ENCODE data around the gene LLGL2. TPM values are rescaled to one million over a fixed set of nuclear protein-coding genes. Genes with fewer than 3 reads are reported as not detected.

LLGL2 gene
- total RNA-seq, 1 donor from 2014 or later = 111 TPM

DNA sequence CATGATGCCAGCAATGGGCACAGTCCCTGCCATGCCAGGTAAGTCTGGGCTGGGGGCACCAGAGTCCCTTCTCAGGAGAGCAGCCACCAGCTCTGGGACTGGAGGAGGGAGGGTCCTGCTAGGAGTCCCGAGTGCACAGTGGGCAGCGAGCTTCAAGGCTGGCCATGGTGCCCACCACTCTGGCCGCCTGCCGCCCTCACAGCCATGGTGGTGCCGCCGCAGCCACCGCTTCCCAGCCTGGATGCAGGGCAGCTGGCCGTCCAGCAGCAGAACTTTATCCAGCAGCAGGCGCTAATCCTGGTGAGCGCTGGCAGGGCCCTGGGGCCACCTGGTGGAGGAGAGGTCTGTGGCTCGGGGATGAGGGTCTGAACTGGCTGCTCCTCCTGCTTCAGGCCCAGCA lies 89.8 kb downstream of the LLGL2 start:
- H3K4me1 ChIP-seq = no peaks in the 10 kb centered on the region
- no peaks in the 10 kb centered on the region for H3K9me3 ChIP-seq
- H3K27me3 ChIP-seq (ENCODE audit: low read depth) = no peaks in the 10 kb centered on the region
- peaks cover 97% of the 10 kb centered on the region for H3K36me3 ChIP-seq
- ATAC-seq = no peak
- intact Hi-C loops (cut with DNase I) = no loop called here
- no peak for DNase-seq
- no peak overlapping the region for H3K4me3 ChIP-seq
- H3K27ac ChIP-seq = no peak overlapping the region
- no peak for TF ChIP-seq CTCF (IDR thresholded peaks at IDR 0.05)

DNA sequence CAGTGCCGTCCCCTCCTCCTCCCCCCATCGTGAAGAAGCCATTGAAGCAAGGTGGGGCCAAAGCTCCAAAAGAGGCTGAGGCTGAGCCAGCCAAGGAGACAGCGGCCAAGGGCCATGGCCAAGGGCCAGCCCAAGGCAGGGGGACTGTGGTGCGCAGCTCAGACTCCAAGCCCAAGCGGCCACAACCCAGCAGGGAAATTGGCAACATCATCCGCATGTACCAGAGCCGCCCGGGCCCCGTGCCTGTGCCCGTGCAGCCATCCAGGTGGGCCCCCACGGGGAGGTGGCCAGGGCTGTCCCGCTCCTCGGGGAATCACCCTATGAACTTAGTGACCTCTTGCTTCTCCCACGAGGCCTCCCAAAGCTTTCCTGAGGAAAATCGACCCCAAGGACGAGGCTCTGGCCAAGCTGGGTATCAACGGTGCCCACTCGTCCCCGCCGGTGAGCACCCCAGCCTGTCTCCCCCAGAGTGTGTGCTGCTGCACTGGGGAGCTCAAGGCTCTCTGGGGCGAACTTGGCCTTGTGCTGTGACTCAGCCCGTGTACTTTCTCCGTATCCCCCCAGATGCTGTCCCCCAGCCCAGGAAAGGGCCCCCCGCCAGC lies 91.1 kb downstream of the LLGL2 start:
- intact Hi-C loops (cut with DNase I) = no loop called here
- H3K27me3 ChIP-seq (ENCODE audit: low read depth) = no peaks in the 10 kb centered on the region
- H3K9me3 ChIP-seq = no peaks in the 10 kb centered on the region
- no peaks in the 10 kb centered on the region for H3K4me1 ChIP-seq
- peaks cover 98% of the 10 kb centered on the region for H3K36me3 ChIP-seq
- TF ChIP-seq CTCF (IDR thresholded peaks at IDR 0.05) = no peak
- H3K4me3 ChIP-seq = no peak overlapping the region
- ATAC-seq (no peak), DNase-seq (no peak)
- no peak overlapping the region for H3K27ac ChIP-seq

- H3K27me3 ChIP-seq (ENCODE audit: low read depth) = no peaks in the 10 kb centered on the region
- ATAC-seq (no peak), DNase-seq (no peak)
- H3K9me3 ChIP-seq = no peaks in the 10 kb centered on the region
- H3K27ac ChIP-seq = no peak overlapping the region
- H3K4me1 ChIP-seq = no peaks in the 10 kb centered on the region
- H3K4me3 ChIP-seq = no peak overlapping the region
- intact Hi-C loops (cut with DNase I) = no loop called here
- TF ChIP-seq CTCF (IDR thresholded peaks at IDR 0.05) = no peak
- H3K36me3 ChIP-seq = peaks cover 98% of the 10 kb centered on the region
These were observed 91.7 kb downstream of the LLGL2 start for GRCh38 chr17:75617218-75617617.

GRCh38 chr17:75617675-75618074 lies 92.2 kb downstream of the LLGL2 start:
- Histone ChIP-seq H3K9me3 (no peaks in the 10 kb centered on the region), H3K4me1 (no peaks in the 10 kb centered on the region), H3K4me3 (no peak overlapping the region), H3K27me3 (ENCODE audit: low read depth) (no peaks in the 10 kb centered on the region), H3K27ac (no peak overlapping the region), H3K36me3 (peaks cover 99% of the 10 kb centered on the region)
- intact Hi-C loops (cut with DNase I) = no loop called here
- TF ChIP-seq CTCF (IDR thresholded peaks at IDR 0.05) = no peak
- DNase-seq = no peak
- no peak for ATAC-seq

GRCh38 chr17:75619506-75620431 lies 94.3 kb downstream of the LLGL2 start:
- H3K4me1 ChIP-seq = no peaks in the 10 kb centered on the region
- H3K27ac ChIP-seq = no peak overlapping the region
- H3K9me3 ChIP-seq = no peaks in the 10 kb centered on the region
- no peak for ATAC-seq
- TF ChIP-seq CTCF (IDR thresholded peaks at IDR 0.05) = peak; percentile 21
- DNase-seq = no peak
- H3K27me3 ChIP-seq (ENCODE audit: low read depth) = no peaks in the 10 kb centered on the region
- H3K4me3 ChIP-seq = no peak overlapping the region
- peaks cover 92% of the 10 kb centered on the region for H3K36me3 ChIP-seq
- intact Hi-C loops (cut with DNase I) = no loop called here

Data from lower lobe of right lung (tissue), 2 donors.